Chondrocyte (in vitro differentiated cells): Measurements from ENCODE around the gene CP. TPM values are rescaled to one million over a fixed set of nuclear protein-coding genes. Genes with fewer than 3 reads are reported as not detected.
A peak's percentile ranks its signal among the peaks of the same experiment; 100 is the strongest.
"Not testable (repeated sequence)": the region's sequence is repeated elsewhere in the genome, so short reads cannot be mapped to it uniquely, and the experiment has no call there.

Experiments
- DNase-seq: peaks from one replicate; pipeline ENCODE4 v3.0.0; 2021; ENCODE audit warnings: mixed read lengths, low spot score
- H3K27ac Mint-ChIP-seq: one replicate; pipeline ENCODE4 v1.8.0; 2021; ENCODE audit warnings: mild to moderate bottlenecking, moderate library complexity, mixed read lengths; ENCODE audit not compliant: unreplicated experiment
- H3K27me3 Mint-ChIP-seq: 2 replicates; pipeline ENCODE4 v1.8.0; 2021; ENCODE audit warnings: low read depth, mixed read lengths
- H3K36me3 Mint-ChIP-seq: 2 replicates; pipeline ENCODE4 v1.8.0; 2021; ENCODE audit warnings: low read depth, mixed read lengths
- H3K4me1 Mint-ChIP-seq: 2 replicates; pipeline ENCODE4 v1.8.0; 2021; ENCODE audit warnings: low read depth, mild to moderate bottlenecking, mixed read lengths
- H3K4me3 Mint-ChIP-seq: one replicate; pipeline ENCODE4 v1.8.0; 2021; ENCODE audit warnings: mild to moderate bottlenecking, moderate library complexity, mixed read lengths; ENCODE audit not compliant: unreplicated experiment
- H3K9me3 Mint-ChIP-seq: 2 replicates; pipeline ENCODE4 v1.8.0; 2021; ENCODE audit warnings: low read depth, mixed read lengths
- total RNA-seq: library from RNA; stranded (reverse); gene quantifications from 3 replicates; pipeline ENCODE4 v1.2.1, GENCODE V29; 2021
- TF ChIP-seq, protein P1 (sequence below): fragments of 200-600 bp; sonication (generic); IDR thresholded peaks from 2 replicates; pipeline ENCODE4 v1.5.0; 2021; ENCODE audit warnings: antibody characterized with exemption, mild to moderate bottlenecking, moderate library complexity

The CP gene
- total RNA-seq, 1 donor from 2014 or later = not detected

DNA sequence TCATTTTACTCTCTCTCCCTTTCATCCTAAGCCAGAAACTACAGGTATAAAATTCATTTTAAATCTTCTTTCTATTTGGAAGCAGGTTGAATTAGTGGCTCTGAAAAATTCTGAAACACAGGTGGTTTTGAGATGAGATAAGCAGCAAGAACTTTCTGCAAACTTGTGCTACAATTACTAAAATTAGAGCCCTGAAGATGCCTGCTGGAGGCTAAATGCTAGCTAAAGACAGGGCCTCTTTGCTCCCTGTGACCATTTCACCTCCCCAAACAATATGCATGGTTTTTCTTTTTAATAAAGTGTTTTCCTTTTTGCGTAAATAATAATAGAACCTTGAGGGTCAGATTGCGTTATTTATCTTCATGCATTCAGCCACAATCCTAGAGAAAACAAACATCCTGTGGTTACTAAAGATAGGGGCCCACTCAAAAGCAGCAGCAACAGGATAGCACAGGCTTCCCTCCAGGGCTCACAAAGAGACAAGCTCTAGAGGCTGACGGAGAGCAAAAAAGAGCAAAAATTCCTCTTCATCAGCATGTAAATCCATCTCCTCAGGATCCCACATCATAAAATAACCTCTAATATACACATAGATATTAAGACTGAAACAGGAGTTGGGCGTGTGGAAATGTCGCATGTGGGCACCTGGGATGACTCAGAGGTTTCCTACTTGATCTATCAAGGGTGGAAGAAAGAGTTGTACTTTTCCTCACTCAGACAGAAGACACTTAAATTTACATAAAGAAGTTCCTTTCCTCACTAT lies 26.5 kb upstream of the CP start:
- no peak for DNase-seq
- no peaks in the 10 kb centered on the region for H3K27me3 Mint-ChIP-seq
- H3K4me1 Mint-ChIP-seq = peaks cover 50% of the 10 kb centered on the region
- TF ChIP-seq, protein P1, sequence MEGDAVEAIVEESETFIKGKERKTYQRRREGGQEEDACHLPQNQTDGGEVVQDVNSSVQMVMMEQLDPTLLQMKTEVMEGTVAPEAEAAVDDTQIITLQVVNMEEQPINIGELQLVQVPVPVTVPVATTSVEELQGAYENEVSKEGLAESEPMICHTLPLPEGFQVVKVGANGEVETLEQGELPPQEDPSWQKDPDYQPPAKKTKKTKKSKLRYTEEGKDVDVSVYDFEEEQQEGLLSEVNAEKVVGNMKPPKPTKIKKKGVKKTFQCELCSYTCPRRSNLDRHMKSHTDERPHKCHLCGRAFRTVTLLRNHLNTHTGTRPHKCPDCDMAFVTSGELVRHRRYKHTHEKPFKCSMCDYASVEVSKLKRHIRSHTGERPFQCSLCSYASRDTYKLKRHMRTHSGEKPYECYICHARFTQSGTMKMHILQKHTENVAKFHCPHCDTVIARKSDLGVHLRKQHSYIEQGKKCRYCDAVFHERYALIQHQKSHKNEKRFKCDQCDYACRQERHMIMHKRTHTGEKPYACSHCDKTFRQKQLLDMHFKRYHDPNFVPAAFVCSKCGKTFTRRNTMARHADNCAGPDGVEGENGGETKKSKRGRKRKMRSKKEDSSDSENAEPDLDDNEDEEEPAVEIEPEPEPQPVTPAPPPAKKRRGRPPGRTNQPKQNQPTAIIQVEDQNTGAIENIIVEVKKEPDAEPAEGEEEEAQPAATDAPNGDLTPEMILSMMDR = no peak
- H3K4me3 Mint-ChIP-seq = no peak overlapping the region
- H3K9me3 Mint-ChIP-seq = no peaks in the 10 kb centered on the region
- no peaks in the 10 kb centered on the region for H3K36me3 Mint-ChIP-seq
- peak overlapping the region; percentile 37 for H3K27ac Mint-ChIP-seq

DNA sequence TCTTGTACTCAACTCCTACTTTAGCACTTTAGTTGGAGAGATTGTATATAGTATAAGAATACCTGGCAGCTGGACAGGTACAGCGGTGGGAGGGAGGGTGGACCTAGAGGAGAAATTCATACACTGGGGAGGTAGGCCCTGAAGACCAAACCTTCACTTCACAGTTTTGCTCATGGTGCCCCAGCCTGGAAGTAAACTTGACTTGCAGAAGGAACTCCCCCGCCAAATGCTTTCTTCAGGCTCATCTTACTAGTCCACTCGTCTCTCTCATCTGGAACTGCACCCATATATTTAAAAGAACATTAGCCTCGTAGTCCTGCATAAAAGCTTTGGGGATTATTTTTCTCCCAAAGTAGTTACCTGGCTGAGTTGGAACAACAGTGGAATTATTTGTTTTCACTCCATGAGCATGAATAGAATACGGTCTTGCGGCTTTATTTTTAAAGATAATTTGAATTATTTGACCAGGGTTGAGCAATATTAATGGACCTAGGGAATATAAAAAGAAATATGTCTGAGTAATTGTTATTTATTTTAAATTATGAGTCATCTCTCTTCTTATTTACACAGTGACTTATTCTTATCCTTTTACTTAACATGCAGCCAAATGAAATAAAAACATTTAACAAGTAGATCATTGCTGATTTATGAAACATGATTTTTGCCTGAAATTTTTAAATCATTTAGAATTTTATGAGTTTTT lies 25.5 kb upstream of the CP start:
- TF ChIP-seq, protein P1 = no peak
- Mint-ChIP-seq H3K36me3 (no peaks in the 10 kb centered on the region), H3K27me3 (no peaks in the 10 kb centered on the region), H3K4me3 (no peak overlapping the region), H3K27ac (peak overlapping the region; percentile 81), H3K9me3 (no peaks in the 10 kb centered on the region), H3K4me1 (peaks cover 50% of the 10 kb centered on the region)
- DNase-seq = no peak

DNA sequence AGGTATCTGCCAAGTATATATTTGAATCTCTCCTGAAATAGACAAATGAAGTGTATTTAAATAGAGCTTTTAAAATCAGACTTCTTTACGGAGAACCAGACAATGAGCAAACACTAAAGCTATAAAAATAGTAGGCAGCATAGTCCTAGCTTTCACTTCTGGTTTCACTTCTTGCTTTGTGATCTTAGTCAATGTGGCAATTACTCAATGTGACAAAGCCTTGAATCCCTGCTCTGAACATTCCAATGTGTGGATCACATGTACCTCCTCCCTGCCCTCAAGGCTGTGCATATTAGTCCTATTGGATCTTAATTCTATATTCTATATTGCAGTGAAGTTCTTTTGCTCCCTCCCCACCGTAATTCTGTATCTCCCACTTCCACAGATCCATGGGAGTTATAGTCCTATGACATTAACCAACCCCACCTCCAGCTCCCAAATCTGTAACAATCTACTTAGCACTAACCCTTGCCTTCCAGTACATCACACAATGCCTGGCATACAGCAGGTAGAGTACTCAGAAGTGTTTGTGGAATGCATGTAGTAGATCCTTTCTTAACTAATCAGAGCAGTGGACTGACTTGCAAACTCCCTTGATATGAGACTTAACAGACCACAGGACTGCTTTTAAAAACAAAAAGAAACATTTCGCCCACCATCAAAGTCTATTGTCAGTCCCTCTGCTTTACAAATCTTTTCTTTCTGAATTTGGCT lies 24.3 kb upstream of the CP start:
- Mint-ChIP-seq H3K36me3 (no peaks in the 10 kb centered on the region), H3K9me3 (no peaks in the 10 kb centered on the region), H3K27me3 (no peaks in the 10 kb centered on the region), H3K4me1 (peaks cover 50% of the 10 kb centered on the region), H3K27ac (peak overlapping the region; percentile 80), H3K4me3 (peak overlapping the region; percentile 31)
- TF ChIP-seq, protein P1 = no peak
- DNase-seq = no peak

DNA sequence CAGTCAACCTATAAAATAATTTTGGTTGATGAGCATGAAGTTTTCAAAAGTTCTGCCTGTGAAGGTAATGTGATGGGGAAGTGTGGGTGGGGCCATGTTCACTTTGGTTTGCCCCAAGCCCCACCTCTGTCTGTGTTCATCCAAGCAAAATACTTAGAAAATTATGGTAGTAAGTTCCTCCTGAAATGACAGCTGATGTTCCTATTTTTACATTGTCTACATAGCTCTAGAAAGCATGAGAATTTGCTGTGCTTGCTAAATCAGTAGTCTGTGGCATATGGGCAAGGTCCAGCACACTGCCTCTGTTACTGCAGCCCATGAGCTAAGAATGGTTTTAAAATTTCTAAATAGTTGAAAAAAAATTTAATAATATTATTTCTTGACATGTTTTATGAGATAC lies 21.9 kb upstream of the CP start:
- peak overlapping the region; percentile 10 for H3K27ac Mint-ChIP-seq
- no peaks in the 10 kb centered on the region for H3K9me3 Mint-ChIP-seq
- H3K27me3 Mint-ChIP-seq = no peaks in the 10 kb centered on the region
- TF ChIP-seq, protein P1 = no peak
- H3K4me3 Mint-ChIP-seq = no peak overlapping the region
- H3K4me1 Mint-ChIP-seq = peaks cover 46% of the 10 kb centered on the region
- H3K36me3 Mint-ChIP-seq = no peaks in the 10 kb centered on the region
- DNase-seq = no peak

DNA sequence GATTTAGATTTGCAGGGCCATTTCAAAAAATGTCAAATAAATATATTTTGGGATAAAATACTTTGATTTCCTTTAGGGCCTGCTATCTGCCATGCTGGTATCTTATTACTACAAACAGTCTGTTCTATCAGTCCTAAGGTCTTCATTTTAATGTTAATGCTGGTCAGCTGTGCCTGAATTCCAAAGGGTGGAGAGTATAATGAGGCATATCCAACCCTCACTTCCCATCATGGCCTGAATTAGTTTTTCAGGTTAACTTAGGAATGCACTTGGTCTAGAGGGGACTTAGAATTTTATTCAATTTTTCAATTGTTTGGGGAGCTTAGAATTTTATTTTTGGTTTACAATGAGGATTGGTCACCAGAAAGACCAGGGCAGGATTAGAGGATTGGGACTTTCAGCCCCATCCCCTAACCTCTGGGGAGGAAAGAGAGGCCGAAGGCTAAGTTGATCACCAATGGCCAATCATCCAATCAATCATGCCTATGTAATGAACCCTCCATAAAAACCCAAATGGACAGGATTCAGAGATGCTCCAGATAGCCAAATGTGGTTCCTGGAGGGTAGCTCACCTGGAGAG lies 17.8 kb upstream of the CP start:
- H3K9me3 Mint-ChIP-seq = peaks cover 4% of the 10 kb centered on the region
- peaks cover 4% of the 10 kb centered on the region for H3K36me3 Mint-ChIP-seq
- TF ChIP-seq, protein P1 = no peak
- H3K27ac Mint-ChIP-seq = no peak overlapping the region
- DNase-seq = no peak
- peaks cover 14% of the 10 kb centered on the region for H3K4me1 Mint-ChIP-seq
- no peaks in the 10 kb centered on the region for H3K27me3 Mint-ChIP-seq
- no peak overlapping the region for H3K4me3 Mint-ChIP-seq

DNA sequence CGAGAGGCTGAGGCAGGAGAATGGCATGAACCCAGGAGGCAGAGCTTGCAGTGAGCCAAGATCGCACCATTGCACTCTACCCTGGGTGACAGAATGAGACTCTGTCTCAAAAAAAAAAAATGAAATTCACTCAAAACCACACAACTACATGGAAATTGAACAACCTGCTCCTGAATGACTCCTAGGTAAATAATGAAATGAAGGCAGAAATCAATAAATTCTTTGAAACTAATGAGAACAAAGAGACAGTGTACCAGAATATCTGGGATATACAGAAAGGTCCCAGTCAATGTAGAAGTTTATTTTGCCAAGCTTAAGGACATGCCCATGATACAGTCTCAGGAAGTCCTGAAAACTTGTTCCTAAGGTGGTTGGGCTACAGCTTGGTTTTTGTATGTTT lies 16.6 kb upstream of the CP start:
- H3K27ac Mint-ChIP-seq, DNase-seq, H3K27me3 Mint-ChIP-seq, H3K9me3 Mint-ChIP-seq, H3K36me3 Mint-ChIP-seq, H3K4me1 Mint-ChIP-seq, H3K4me3 Mint-ChIP-seq: not testable (repeated sequence)
